ENCODE data around the gene AKIRIN1. TPM values are rescaled to one million over a fixed set of nuclear protein-coding genes. Genes with fewer than 3 reads are reported as not detected.
A peak's percentile ranks its signal among the peaks of the same experiment; 100 is the strongest.

AKIRIN1 gene
- total and polyA plus RNA-seq, 10 of the 15 experiments (the other 5 are each of a cell fraction or from before 2014, with no cell fraction given) = 7.5 to 72.3 (median 50.4) TPM

- TF ChIP-seq USF1 (IDR thresholded peaks at IDR 0.05; ENCODE audit: borderline replicate concordance, extremely low read length, insufficient read depth, low read depth, low read length) = no peak
- no peak for TF ChIP-seq SREBF2 (IDR thresholded peaks at IDR 0.05; ENCODE audit: low read length)
These were observed 55.6 kb downstream of the AKIRIN1 start (continued) for GRCh38 chr1:39046613-39047210.

DNA sequence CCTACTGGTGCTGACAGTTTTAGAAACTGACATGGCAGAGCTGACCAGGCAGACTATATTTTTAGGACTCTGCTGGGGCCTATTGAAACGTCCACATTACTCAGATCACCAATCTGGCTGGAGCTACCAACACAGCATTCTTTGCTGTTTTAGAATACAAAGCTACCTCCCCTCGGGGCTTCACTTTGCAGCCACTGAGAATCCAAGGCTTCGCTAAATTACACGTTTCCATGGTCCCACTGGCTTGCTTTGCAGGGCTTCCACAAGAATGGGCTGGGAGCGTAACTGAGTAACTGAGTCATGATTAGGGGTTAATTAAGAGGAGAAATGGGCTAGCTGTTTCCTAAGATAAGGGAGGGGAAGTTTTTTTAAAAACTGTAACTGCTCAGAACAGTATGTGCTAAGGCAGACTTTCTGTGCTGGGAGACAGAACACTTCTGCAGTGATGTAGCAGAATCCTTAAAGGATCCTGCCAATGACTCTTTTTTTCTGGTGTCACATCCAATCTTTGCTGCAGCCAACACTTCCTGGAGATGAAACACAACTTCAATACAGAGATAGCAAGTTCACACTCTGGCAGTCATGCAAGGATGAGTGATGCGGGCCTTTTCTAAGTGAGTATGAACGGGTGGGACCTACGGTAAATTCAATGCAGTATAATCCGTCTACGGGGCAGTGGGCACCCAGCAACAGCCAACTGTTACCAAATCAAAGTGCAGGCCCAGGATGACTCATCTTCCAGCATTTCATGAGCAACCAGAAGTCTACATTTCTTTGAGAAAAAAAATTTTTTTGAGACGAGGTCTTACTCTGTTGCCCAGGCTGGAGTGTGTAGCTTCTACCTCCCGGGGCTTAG, 56.5 kb downstream of the AKIRIN1 start:
- no peaks in the 10 kb centered on the region for H3K9me3 ChIP-seq (replicated peaks; ENCODE audit: control insufficient read depth, insufficient read depth, low read length)
- H3K27ac ChIP-seq (ENCODE audit: control insufficient read depth, insufficient read depth) = peak overlapping the region; percentile 39
- peak; percentile 93 for ATAC-seq
- TF ChIP-seq PAX5 (IDR thresholded peaks at IDR 0.05; ENCODE audit: borderline replicate concordance, low read depth, low read length) (peak; percentile 32; the same call in 1 of the 2 replicates), NR2C1 (IDR thresholded peaks at IDR 0.05) (no peak), PKNOX1 (IDR thresholded peaks at IDR 0.05) (peak; percentile 73)
- peak overlapping the region; percentile 51 for H2AFZ ChIP-seq (ENCODE audit: control insufficient read depth, low read depth, low read length)
- H3K27me3 ChIP-seq (replicated peaks in 1 of 2; ENCODE audit: control insufficient read depth in 2 of 2, insufficient read depth in 2 of 2, low read length in 1 of 2) = no peaks in the 10 kb centered on the region
- H3K36me3 ChIP-seq (ENCODE audit: control insufficient read depth in 2 of 2, insufficient read depth in 2 of 2, low read length in 1 of 2) = no peaks in the 10 kb centered on the region; a peak in 1 of 4 replicates
- 13% methylated on average over 12 of the region's 12 CpGs for WGBS (ENCODE audit: insufficient coverage, insufficient replicate concordance, low lambda C conversion rate, missing lambda C conversion rate)
- no peaks in the 10 kb centered on the region for H4K20me1 ChIP-seq (ENCODE audit: control insufficient read depth, insufficient read depth)
- ChIA-PET SMC1A (ENCODE audit: uncharacterized antibody, unreplicated experiment) (interaction anchor here (1.0 kb wide), 1 partner anchor 64 kb away, joined by 4 read pairs; no protein-coding TSS in a partner anchor), CTCF (interaction anchor here (0.6 to 1.4 kb wide), 2 partner anchors 16 to 20 kb away, joined by 3 read pairs; no protein-coding TSS in a partner anchor), POLR2A (interaction anchor here (0.5 to 0.8 kb wide), 2 partner anchors 15 to 20 kb away, joined by 3 to 4 read pairs; no protein-coding TSS in a partner anchor), RAD21 (ENCODE audit: unreplicated experiment) (interaction anchor here (1.1 to 1.2 kb wide), 3 partner anchors 42 to 571 kb away, joined by 3 to 4 read pairs (median 3); no protein-coding TSS in a partner anchor)
- H3K4me1 ChIP-seq (ENCODE audit: control insufficient read depth, insufficient read depth, low read length) = peaks cover 13% of the 10 kb centered on the region
- no peaks in the 10 kb centered on the region for H3K79me2 ChIP-seq (ENCODE audit: control insufficient read depth, insufficient read depth, low read length)
- no peak for FAIRE-seq
- in situ Hi-C loops (cut with MboI) (no loop called here), intact Hi-C loops (cut with micrococcal nuclease; ENCODE audit: unreplicated experiment) (no loop called here)
- no peak overlapping the region for H3K4me3 ChIP-seq
- no TSS peak for BruUV-seq (replicated peaks)
- DNase-seq (ENCODE audit: low read depth, low spot score) = peak; percentile 30
- no peak overlapping the region for H3K9ac ChIP-seq (ENCODE audit: control insufficient read depth, insufficient read depth, low read length)
- H3K4me2 ChIP-seq (ENCODE audit: control insufficient read depth, insufficient read depth) = 0 out of 2 replicates have a peak overlapping the region, but pooled peaks have one; percentile 17
